Activated CD4-positive, alpha-beta T cell treated with anti-CD3 and anti-CD28 coated beads for 48 hours (primary cell): ENCODE results near the gene CTSZ.
A peak's percentile ranks its signal among the peaks of the same experiment; 100 is the strongest.
"Not testable (repeated sequence)": the region's sequence is repeated elsewhere in the genome, so short reads cannot be mapped to it uniquely, and the experiment has no call there.

Experiments
- DNase-seq: peaks from one replicate; pipeline ENCODE4 v3.0.0-alpha.2; 2020

Gene CTSZ

DNA sequence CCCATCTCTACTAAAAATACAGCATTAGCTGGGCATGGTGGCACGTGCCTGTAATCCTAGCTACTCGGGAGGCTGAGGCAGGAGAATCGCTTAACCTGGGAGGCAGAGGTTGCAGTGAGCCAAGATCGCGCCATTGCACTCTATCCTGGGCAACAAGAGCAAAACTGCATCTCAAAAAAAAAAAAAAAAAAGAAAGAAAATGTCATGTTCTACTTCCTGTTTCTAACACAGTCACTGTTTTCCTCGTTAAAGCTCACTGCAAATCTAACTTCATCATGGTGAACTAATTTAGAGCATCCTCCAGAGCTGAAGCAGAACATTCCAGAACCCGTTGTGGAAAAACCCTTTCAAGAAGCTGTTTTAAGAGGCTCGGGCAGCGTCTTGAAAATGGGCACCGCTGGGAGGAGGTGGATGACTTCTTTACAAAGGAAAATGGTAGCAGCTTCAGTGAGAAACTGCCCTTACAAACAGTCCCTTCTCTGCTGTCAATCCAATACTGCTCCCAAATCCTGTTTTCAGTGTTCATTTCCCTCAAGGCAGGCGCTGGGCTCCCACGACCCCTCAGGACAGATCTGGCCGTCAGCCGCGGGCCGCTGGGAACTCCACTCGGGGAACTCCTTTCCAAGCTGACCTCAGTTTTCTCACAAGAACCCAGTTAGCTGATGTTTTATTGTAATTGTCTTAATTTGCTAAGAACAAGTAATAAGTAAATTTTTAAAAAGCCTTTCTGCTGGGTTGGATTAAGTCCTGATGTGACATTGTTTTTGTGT is 12.5 kb downstream of the CTSZ start:
- DNase-seq: no peak

DNA sequence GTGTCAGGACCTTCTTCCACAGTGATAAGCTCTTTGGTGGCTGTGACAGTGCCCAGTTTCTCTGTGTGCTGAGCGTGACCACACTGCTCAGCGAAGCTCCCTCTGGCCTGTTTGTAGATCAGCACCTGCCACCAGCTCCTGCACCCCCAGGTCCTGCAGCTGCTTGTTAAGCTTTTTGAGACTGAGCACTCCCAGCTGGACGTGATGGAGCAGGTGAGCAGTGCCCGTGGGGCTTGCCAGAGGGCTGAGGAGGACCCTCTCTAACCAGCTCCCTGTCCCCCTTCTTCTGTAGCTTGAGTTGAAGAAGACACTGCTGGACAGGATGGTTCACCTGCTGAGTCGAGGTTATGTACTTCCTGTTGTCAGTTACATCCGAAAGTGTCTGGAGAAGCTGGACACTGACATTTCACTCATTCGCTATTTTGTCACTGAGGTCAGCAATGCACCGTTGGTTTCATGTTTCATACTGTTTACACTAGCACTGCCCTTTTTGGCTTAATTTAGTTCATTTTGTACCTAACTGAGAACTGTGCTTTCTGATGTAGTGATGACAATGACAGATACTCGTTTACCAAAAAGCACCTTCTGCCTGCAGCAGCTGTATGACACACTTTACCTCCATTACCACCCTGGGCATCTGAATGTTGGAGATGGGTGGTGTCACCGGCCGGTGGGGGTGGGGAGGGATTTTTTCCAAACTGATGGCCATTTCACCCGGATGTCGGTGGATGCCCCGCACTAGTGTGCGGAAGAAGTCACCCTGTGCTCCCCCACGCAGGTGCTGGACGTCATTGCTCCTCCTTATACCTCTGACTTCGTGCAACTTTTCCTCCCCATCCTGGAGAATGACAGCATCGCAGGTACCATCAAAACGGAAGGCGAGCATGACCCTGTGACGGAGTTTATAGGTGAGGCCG is 13.5 kb downstream of the CTSZ start:
- no peak for DNase-seq

- no peak for DNase-seq
Observed at GRCh38 chr20:58992911-58993310, 14.1 kb downstream of the CTSZ start.

DNA sequence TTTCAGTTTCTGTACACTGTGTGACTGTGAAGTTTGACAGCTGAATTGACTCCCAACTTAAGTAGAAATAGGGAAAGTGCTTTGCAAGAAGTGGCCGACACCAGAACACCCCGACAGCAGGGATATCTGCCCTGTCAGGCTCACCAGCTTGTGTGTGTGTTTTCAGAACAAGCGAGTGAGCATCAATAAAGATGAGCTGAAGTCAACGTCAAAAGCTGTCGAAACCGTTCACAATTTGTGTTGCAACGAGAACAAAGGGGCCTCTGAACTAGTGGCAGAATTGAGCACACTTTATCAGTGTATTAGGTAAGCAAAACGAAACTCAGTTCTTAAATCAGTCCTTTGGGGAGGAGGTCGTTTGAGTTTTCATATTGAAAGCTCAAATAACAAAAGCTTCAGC is 15.3 kb downstream of the CTSZ start:
- no peak for DNase-seq

GRCh38 chr20:58990651-58991445 is 16.2 kb downstream of the CTSZ start:
- no peak for DNase-seq

GRCh38 chr20:58989196-58989595 is 17.9 kb downstream of the CTSZ start:
- no peak for DNase-seq

DNA sequence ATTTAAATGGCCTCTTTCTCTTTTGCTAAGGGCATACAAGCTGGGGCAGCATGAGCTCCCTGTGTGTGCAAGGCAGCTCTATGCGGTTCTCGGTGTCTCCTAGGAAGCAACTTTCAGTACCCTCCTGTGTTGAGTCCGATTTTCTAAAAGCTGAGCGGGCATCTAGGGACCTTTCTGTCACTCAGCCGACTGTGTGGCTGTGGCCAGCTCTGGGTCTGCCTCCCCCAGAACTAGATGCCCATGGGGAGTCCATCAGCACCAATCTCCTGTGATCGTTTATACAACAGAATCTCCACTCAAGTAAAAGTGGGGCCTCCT is 18.5 kb downstream of the CTSZ start:
- DNase-seq: no peak

DNA sequence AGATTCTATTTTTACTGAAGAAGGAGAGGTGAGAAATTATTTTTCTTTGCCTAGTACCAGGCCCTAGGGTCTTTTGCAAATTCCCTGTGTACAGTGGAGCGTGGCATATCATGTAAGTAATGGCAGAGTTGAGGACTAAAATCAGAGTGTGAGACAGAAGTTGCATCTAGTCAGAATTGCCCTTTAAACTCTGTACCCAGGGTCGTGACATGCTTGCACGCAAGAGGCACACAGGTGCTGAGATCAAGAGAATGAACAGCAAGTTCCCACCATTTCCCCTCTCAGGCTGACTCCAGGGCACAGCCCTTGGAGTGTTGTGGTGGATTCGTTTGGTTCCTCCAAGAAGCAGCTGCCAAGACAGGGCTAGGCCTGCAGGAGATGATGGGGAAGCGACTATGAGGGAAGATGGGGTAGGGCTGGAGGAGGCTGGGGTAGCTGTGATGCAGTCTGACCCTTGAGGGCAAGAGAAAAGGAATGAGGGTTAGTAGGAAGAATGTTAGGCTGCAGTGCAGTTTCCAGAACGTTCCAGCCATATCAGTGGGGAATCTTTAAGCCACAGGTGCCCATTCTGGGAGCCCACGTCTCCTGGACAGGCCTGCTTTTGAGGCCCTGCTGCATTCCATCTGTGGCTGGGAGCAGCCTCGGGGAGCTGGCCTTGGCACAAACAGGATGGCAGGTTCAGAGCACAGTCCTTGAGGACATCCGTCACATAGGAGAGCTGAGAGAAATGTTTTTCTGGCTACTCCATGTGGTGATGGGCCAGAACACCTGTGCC is 19.1 kb downstream of the CTSZ start:
- DNase-seq: no peak

- no peak for DNase-seq
Observed at GRCh38 chr20:58986968-58987517, 20.0 kb downstream of the CTSZ start.

DNA sequence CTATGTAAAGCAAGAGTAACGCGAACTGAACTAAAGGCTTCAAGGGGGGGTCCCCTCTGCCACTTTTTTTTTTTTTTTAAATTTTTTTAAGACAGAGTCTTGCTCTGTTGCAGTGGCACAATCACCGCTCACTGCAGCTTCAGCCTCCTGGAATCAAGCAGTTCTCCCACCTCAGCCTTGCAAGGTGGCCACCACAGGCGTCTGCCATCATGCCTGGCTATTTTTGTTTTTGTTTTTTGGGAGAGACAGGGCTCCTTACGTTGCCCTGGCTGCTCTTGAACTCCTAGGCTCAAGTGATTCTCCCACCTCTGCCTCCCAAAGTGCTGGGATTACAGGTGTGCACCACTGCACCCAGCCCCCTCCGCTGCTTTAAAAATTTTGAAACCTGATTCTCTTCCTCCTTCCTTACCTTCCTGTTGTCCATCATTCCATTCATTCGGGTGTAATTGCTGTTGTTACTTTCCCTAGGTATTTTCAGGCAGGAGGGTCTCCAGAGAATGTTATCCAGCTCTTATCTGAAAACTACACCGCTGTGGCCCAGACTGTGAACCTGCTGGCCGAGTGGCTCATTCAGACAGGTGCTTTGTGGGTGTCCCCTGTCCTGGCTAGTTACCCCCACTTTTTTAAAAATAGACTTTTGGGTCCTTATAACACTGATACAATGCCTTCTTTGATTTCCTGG is 20.6 kb downstream of the CTSZ start:
- DNase-seq: no peak

- DNase-seq: no peak
Observed at GRCh38 chr20:58985656-58986055, 21.4 kb downstream of the CTSZ start.

DNA sequence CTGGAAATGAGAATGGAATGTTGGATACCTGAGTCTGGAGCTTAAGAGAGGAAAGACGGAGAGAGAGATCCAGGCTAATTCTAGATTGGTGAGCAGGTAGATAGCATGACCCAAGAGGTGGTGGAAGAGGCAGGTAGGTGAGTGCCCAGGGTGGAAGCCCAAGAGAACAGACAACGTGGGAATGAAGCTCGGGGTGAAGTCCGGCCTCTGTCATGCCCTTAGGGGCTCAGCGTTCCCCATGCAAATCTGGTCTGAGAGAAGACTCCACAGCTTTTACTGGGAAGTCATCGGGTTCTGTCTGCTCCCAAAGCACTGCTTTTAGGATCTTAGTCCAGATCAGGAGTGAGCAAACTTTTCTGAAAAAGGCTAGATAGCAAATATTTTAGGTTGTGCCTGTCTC is 22.4 kb downstream of the CTSZ start:
- DNase-seq: no peak

GRCh38 chr20:58983115-58983468 is 24.0 kb downstream of the CTSZ start:
- DNase-seq: not testable (repeated sequence)

- no peak for DNase-seq
Observed at GRCh38 chr20:58982406-58983114, 24.5 kb downstream of the CTSZ start.

GRCh38 chr20:58981628-58982364 is 25.3 kb downstream of the CTSZ start:
- peak; percentile 26 for DNase-seq

GRCh38 chr20:58980711-58981627 is 26.1 kb downstream of the CTSZ start, which contains the start of gene NELFCD:
Gene NELFCD (plus strand): TSS chr20:58981256. CDS start chr20:58981310, 54 bp downstream.
- peak; percentile 91 for DNase-seq

DNA sequence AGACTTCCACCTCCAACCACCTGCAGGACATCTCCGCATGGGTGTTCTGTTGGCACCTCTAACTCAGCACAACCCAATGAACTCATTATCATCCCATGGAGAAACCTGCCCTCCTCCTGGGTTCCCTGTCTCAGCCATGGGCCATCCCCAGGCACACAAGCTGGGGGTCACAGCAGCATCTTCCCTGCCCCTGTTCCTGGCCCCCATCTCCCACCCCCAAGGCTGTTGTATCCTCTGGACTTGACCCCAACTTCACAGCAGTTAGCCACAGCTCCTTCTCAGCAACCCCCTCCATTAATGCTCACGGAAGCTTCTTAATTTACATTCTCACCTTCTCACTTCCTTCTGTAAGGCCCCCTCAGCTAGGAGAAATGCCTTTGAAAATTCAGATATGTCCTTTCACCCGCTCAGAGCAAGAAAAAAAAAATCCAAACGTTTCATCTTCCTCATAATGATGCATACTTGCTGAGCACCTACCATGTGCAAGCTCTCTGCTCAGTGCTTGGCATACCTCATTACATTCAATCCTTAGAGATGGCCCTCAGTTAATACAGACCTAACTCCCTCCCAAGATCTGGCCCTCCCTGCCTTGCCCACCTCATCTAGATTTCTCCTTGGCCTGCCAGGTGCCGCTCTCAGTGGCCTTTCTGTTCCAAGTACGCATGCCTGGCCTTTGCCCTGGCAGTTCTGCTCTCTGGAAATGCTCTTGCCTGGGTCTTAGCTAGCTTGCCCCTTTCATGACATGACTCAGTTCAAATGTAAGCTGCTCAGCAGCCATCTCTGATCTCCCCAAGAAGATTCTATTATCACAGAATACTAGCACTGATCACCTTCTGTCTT is 28.5 kb downstream of the CTSZ start:
- no peak for DNase-seq

- no peak for DNase-seq
Observed at GRCh38 chr20:58976061-58976730, 30.9 kb downstream of the CTSZ start.
